ENCODE results near the gene ADAMTS9.

- TF ChIP-seq CTCF (IDR thresholded peaks at IDR 0.05) (no peak), EZH2 (IDR thresholded peaks at IDR 0.05; ENCODE audit: borderline replicate concordance, insufficient read depth, low read depth, low read length, poor library complexity, severe bottlenecking) (no peak)
Observed at GRCh38 chr3:64654013-64654412, 33.8 kb downstream of the ADAMTS9 start.

Measured in B cell (primary cell).